RKO (cell line): Measurements from ENCODE around the gene ARL6IP6.

Experiments
- DNase-seq: peaks from one replicate; pipeline ENCODE4 v3.0.0-alpha.2; 2016; ENCODE audit warnings: low spot score

ARL6IP6 gene

DNA sequence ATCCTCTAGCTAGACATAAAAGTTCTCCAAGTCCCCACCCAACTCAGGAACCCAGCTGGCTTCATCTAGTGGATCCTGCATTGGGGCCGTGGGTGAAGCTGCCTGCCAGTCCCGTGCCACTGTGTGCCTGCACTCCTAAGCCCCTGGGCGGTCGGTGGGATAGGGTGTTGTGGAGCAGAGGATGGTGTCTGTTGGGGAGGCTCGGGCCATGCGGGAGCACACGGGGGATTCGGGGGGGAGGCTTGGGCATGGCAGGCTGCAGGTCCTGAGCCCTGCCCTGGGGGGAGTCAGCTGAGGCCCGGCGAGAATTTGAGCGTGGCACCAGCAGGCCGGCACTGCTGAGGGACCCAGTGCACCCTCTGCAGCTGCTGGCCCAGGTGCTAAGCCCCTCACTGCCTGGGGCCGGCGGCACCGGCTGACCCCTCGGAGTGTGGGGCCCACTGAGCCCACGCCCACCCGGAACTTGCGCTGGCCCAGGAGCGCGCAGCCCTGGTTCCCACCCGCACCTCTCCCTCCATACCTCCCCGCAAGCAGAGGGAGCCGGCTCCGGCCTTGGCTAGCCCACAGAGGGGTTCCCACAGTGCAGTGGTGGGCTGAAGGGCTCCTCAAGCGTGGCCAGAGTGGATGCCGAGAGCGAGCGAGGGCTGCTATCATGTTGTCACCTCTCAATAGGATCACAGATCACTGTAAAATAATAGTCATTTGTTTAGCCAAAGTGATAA lies 86.4 kb downstream of the ARL6IP6 start:
- DNase-seq = no peak

- DNase-seq = no peak
Measured at GRCh38 chr2:152811916-152812315, 93.5 kb downstream of the ARL6IP6 start.
